Natural killer cell (primary cell): ENCODE results near the gene PFKFB2. TPM values are rescaled to one million over a fixed set of nuclear protein-coding genes. Genes with fewer than 3 reads are reported as not detected.

Experiments
- ATAC-seq, 3 donors: fragments of 150-1000 bp in 2 of 3; fragments of 200-7000 bp in 1 of 3; cut with Tn5 transposase; 1 replicate in 1 of 3; 2 replicates in 2 of 3; pipeline ENCODE4 v1.10.0; 2021; ENCODE audit warnings: mild to moderate bottlenecking in 2 of 3, moderate library complexity in 2 of 3
- DNase-seq, 2 donors: peaks; one replicate each; pipeline versions ENCODE4 v3.0.0 to v3.0.0-alpha.2; 2013 to 2021; ENCODE audit warnings: mixed read lengths in 1 of 2
- H3K27ac ChIP-seq: one replicate; pipeline ENCODE4 v1.5.1; 2013; ENCODE audit warnings: mild to moderate bottlenecking, low read length
- H3K27me3 ChIP-seq: one replicate; pipeline ENCODE4 v1.6.1; 2013; ENCODE audit warnings: low read length; ENCODE audit not compliant: control insufficient read depth, insufficient read depth
- H3K36me3 ChIP-seq: one replicate; pipeline ENCODE4 v1.6.1; 2013; ENCODE audit warnings: low read length; ENCODE audit not compliant: control insufficient read depth, insufficient read depth
- H3K4me1 ChIP-seq: one replicate; pipeline ENCODE4 v1.6.1; 2013; ENCODE audit warnings: low read length; ENCODE audit not compliant: control insufficient read depth, insufficient read depth
- H3K4me3 ChIP-seq: one replicate; pipeline ENCODE4 v1.5.1; 2013; ENCODE audit warnings: low read length
- H3K9me3 ChIP-seq: one replicate; pipeline ENCODE4 v1.6.1; 2013; ENCODE audit warnings: low read length; ENCODE audit not compliant: control insufficient read depth, insufficient read depth
- H3K27ac Mint-ChIP-seq, 2 donors: one replicate each; pipeline ENCODE4 v1.8.0; 2022; ENCODE audit warnings: mild to moderate bottlenecking in 2 of 2, mixed read lengths in 2 of 2, moderate library complexity in 1 of 2
- H3K27me3 Mint-ChIP-seq, 2 donors: one replicate each; pipeline ENCODE4 v1.8.0; 2022; ENCODE audit warnings: low read depth in 2 of 2, mixed read lengths in 2 of 2
- H3K36me3 Mint-ChIP-seq: one replicate; pipeline ENCODE4 v1.8.0; 2022; ENCODE audit warnings: mixed read lengths
- H3K4me1 Mint-ChIP-seq, 2 donors: one replicate each; pipeline ENCODE4 v1.8.0; 2022; ENCODE audit warnings: mixed read lengths in 2 of 2
- H3K4me3 Mint-ChIP-seq: one replicate; pipeline ENCODE4 v1.8.0; 2022; ENCODE audit warnings: mild to moderate bottlenecking, moderate library complexity, mixed read lengths
- H3K9me3 Mint-ChIP-seq, 2 donors: one replicate each; pipeline ENCODE4 v1.8.0; 2022; ENCODE audit warnings: mixed read lengths in 2 of 2
- CTCF ChIP-seq: fragments of 200-600 bp; IDR thresholded peaks from one replicate; pipeline ENCODE4 v1.8.0; 2022; ENCODE audit warnings: antibody characterized with exemption
- WGBS: methylation state at CpG from one replicate; pipeline ENCODE4 v1.1.7; 2013; ENCODE audit warnings: missing lambda C conversion rate; ENCODE audit not compliant: insufficient coverage; 5-methylcytosine and 5-hydroxymethylcytosine counted together
- intact Hi-C: fragments of 100-400 bp; cut with micrococcal nuclease; formaldehyde crosslinking; loops from one replicate; pipeline ENCODE4 v1.14.2; 2022
- total RNA-seq, 4 donors: library from RNA; stranded (reverse); fragments of 120-200 nt in 1 of 4; gene quantifications; one replicate each; pipeline versions ENCODE4 v1.2.3 to v1.2.4, GENCODE V29; 2013 to 2022

PFKFB2 gene
- total RNA-seq, 3 donors from 2014 or later (not counting 1 experiment from before 2014, with no cell fraction given) = 5.3 to 8.5 (median 7.4) TPM

GRCh38 chr1:207067665-207068064 lies 14.6 kb downstream of the PFKFB2 start:
- Histone ChIP-seq H3K27ac (no peak overlapping the region), H3K4me3 (no peak overlapping the region), H3K4me1 (peaks cover 36% of the 10 kb centered on the region), H3K36me3 (peaks cover 2% of the 10 kb centered on the region), H3K27me3 (no peaks in the 10 kb centered on the region), H3K9me3 (no peaks in the 10 kb centered on the region)
- ATAC-seq (no peak), DNase-seq (no peak)
- intact Hi-C loops = no loop called here
- Mint-ChIP-seq H3K9me3 (no peaks in the 10 kb centered on the region), H3K27ac (no peak overlapping the region), H3K36me3 (no peaks in the 10 kb centered on the region), H3K4me1 (peaks cover 33 to 39% of the 10 kb centered on the region in 2 donors), H3K27me3 (no peaks in the 10 kb centered on the region), H3K4me3 (no peak overlapping the region)
- 100% methylated on average over 3 of the region's 5 CpGs for WGBS
- no peak for TF ChIP-seq CTCF

- Histone ChIP-seq H3K4me1 (peaks cover 25% of the 10 kb centered on the region), H3K36me3 (peaks cover 2% of the 10 kb centered on the region), H3K27ac (no peak overlapping the region), H3K4me3 (no peak overlapping the region), H3K9me3 (no peaks in the 10 kb centered on the region), H3K27me3 (no peaks in the 10 kb centered on the region)
- intact Hi-C loops = no loop called here
- Mint-ChIP-seq H3K4me3 (peak overlapping the region; percentile 14), H3K27ac (peak overlapping the region; percentile 51 to 77), H3K9me3 (no peaks in the 10 kb centered on the region), H3K4me1 (peaks cover 24 to 26% of the 10 kb centered on the region in 2 donors), H3K27me3 (no peaks in the 10 kb centered on the region), H3K36me3 (no peaks in the 10 kb centered on the region)
- TF ChIP-seq CTCF = no peak
- DNase-seq = peak in 1 of 2 donors; percentile 20
- WGBS = 63% methylated on average over 3 of the region's 3 CpGs
- ATAC-seq = peak; percentile 57 to 80 (median 66)
These were observed 16.0 kb downstream of the PFKFB2 start for GRCh38 chr1:207069061-207069460.

GRCh38 chr1:207069858-207070506 lies 16.9 kb downstream of the PFKFB2 start:
- Histone ChIP-seq H3K27ac (no peak overlapping the region), H3K27me3 (no peaks in the 10 kb centered on the region), H3K9me3 (no peaks in the 10 kb centered on the region), H3K4me3 (no peak overlapping the region), H3K36me3 (peaks cover 2% of the 10 kb centered on the region), H3K4me1 (peaks cover 25% of the 10 kb centered on the region)
- peak overlapping the region; percentile 59 to 77 for H3K27ac Mint-ChIP-seq
- H3K9me3 Mint-ChIP-seq = no peaks in the 10 kb centered on the region
- WGBS = 95% methylated on average over 5 of the region's 5 CpGs
- TF ChIP-seq CTCF = no peak
- no peak for ATAC-seq
- peak in 1 of 2 donors; percentile 16 for DNase-seq
- no peaks in the 10 kb centered on the region for H3K36me3 Mint-ChIP-seq
- peaks cover 0 to 3% of the 10 kb centered on the region in 2 donors for H3K27me3 Mint-ChIP-seq
- intact Hi-C loops = no loop called here
- H3K4me3 Mint-ChIP-seq = peak overlapping the region; percentile 17
- H3K4me1 Mint-ChIP-seq = peaks cover 24 to 26% of the 10 kb centered on the region in 2 donors

GRCh38 chr1:207070811-207071210 lies 17.7 kb downstream of the PFKFB2 start:
- TF ChIP-seq CTCF = no peak
- Mint-ChIP-seq H3K4me3 (peak overlapping the region; percentile 74), H3K36me3 (no peaks in the 10 kb centered on the region), H3K27me3 (peaks cover 0 to 4% of the 10 kb centered on the region in 2 donors), H3K4me1 (peaks cover 24 to 26% of the 10 kb centered on the region in 2 donors), H3K9me3 (no peaks in the 10 kb centered on the region), H3K27ac (peak overlapping the region; percentile 68 to 72)
- no peaks in the 10 kb centered on the region for H3K27me3 ChIP-seq
- WGBS = 51% methylated on average over 4 of the region's 4 CpGs
- H3K36me3 ChIP-seq = no peaks in the 10 kb centered on the region
- peaks cover 25% of the 10 kb centered on the region for H3K4me1 ChIP-seq
- peak; percentile 45 to 80 (median 78) for ATAC-seq
- H3K4me3 ChIP-seq = no peak overlapping the region
- H3K27ac ChIP-seq = no peak overlapping the region
- peak in 1 of 2 donors; percentile 29 for DNase-seq
- intact Hi-C loops = no loop called here
- H3K9me3 ChIP-seq = no peaks in the 10 kb centered on the region
